ENCODE results near the gene FCER1G.

- peak; percentile 100 for TF ChIP-seq TAF1 (IDR thresholded peaks at IDR 0.05; ENCODE audit: borderline replicate concordance, insufficient read depth, low read length)
- TF ChIP-seq POLR2AphosphoS5 (IDR thresholded peaks at IDR 0.05; ENCODE audit: low read depth, low read length), result peak; percentile 93
- peak in 1 of 2 experiments; percentile 57; a peak in 2 of 4 replicates for TF ChIP-seq REST (IDR thresholded peaks at IDR 0.05; ENCODE audit: insufficient read depth in 1 of 2, low read depth in 2 of 2, low read length in 2 of 2)
- no peak for TF ChIP-seq SIN3A (IDR thresholded peaks at IDR 0.05; ENCODE audit: borderline replicate concordance, insufficient read depth, low read length)
Measured at GRCh38 chr1:161201836-161202712, 13.0 kb upstream of the FCER1G start, which contains the start of gene NDUFS2.

Data from PFSK-1 (cell line).